ENCODE measurements around the gene PDLIM3. TPM values are rescaled to one million over a fixed set of nuclear protein-coding genes. Genes with fewer than 3 reads are reported as not detected.

PDLIM3 gene
- total RNA-seq, 2 experiments from 2014 or later: not detected

DNA sequence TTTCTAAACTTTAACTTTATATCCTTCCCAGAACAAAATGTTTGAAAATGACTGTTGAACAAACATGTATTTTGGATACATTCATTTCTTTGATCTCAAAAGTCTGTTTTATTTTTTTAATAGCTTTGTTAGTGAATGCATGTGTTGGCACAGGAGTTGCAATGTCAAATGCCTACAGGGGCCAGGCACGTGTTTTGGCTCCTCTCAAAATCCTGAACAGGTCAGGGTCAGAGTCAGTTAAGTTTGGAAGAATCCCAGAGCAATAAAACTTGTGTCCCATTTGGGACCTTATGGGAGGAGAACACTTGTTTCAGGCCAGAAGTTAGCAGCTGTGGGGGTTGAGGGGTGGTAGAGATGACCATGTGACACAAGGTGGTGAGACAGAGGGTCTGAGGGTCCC is 34.7 kb downstream of the PDLIM3 start:
- Mint-ChIP-seq H3K27me3 (peaks cover 32% of the 10 kb centered on the region), H3K9me3 (peaks cover 5% of the 10 kb centered on the region), H3K4me3 (no peak overlapping the region), H3K36me3 (no peaks in the 10 kb centered on the region), H3K27ac (no peak overlapping the region), H3K4me1 (no peaks in the 10 kb centered on the region)
- DNase-seq (no peak), ATAC-seq (ENCODE audit: low read depth) (no peak)
- POLR2A ChIA-PET: no interaction called here

- Mint-ChIP-seq H3K27ac (no peak overlapping the region), H3K27me3 (peaks cover 30% of the 10 kb centered on the region), H3K4me3 (no peak overlapping the region), H3K9me3 (peaks cover 5% of the 10 kb centered on the region), H3K4me1 (no peaks in the 10 kb centered on the region), H3K36me3 (no peaks in the 10 kb centered on the region)
- DNase-seq (no peak), ATAC-seq (ENCODE audit: low read depth) (no peak)
- POLR2A ChIA-PET: no interaction called here
Measured at GRCh38 chr4:185500035-185500434, 35.3 kb downstream of the PDLIM3 start.

GRCh38 chr4:185488650-185489049 is 46.7 kb downstream of the PDLIM3 start:
- DNase-seq: no peak
- POLR2A ChIA-PET: no interaction called here
- Mint-ChIP-seq H3K9me3 (peaks cover 5% of the 10 kb centered on the region), H3K36me3 (no peaks in the 10 kb centered on the region), H3K27me3 (peaks cover 19% of the 10 kb centered on the region), H3K4me3 (no peak overlapping the region), H3K27ac (no peak overlapping the region), H3K4me1 (no peaks in the 10 kb centered on the region)
- ATAC-seq (ENCODE audit: low read depth): no peak

DNA sequence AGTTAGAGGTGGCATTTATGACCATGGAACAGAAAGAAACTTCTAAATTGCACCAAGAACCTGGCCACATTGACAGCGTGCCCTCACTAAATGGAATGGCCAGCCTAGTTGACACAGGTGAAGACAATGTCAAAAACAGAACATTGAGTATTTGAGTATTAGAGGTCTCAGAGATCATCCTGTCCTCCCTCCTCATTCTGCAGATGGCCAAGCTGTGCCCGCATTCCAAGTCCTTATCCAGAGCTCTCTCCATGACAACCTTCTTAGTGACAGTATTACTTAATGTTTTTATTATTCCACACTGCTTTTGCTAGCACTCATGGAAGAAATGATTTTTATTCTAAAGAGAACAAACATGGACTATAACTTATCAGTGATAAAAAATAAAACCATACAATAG is 53.9 kb downstream of the PDLIM3 start:
- no peak overlapping the region for H3K27ac Mint-ChIP-seq
- ATAC-seq (ENCODE audit: low read depth) (no peak), DNase-seq (no peak)
- H3K27me3 Mint-ChIP-seq: peaks cover 59% of the 10 kb centered on the region
- POLR2A ChIA-PET: no interaction called here
- H3K4me3 Mint-ChIP-seq: no peak overlapping the region
- no peaks in the 10 kb centered on the region for H3K4me1 Mint-ChIP-seq
- no peaks in the 10 kb centered on the region for H3K9me3 Mint-ChIP-seq
- no peaks in the 10 kb centered on the region for H3K36me3 Mint-ChIP-seq

GRCh38 chr4:185480016-185480732 is 55.1 kb downstream of the PDLIM3 start:
- Mint-ChIP-seq H3K4me3 (no peak overlapping the region), H3K27ac (no peak overlapping the region), H3K27me3 (peaks cover 54% of the 10 kb centered on the region), H3K36me3 (no peaks in the 10 kb centered on the region), H3K4me1 (no peaks in the 10 kb centered on the region), H3K9me3 (no peaks in the 10 kb centered on the region)
- DNase-seq (no peak), ATAC-seq (ENCODE audit: low read depth) (no peak)
- POLR2A ChIA-PET: no interaction called here

DNA sequence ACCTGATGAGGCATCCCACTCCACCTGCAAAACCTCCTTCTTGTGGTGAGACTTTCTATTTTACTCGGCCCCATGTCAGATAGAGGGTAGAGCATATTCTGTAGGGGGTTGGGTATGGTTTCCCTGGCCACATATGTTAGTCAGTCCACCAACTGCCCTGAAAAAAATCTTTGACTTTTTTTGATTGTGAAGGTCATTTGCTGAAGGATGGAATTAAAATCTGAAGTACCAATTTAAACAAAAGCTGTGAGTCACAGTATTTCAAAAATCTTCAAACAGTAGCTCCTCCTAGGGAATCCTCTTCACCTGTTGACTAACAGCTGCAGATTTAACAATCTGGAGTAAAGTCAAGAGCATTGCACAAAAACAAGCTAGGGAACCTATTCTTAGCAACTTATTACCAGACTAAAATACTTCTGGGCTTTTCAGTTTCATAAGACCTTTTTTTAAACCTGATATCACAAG is 55.8 kb downstream of the PDLIM3 start:
- no peaks in the 10 kb centered on the region for H3K36me3 Mint-ChIP-seq
- DNase-seq: no peak
- no peaks in the 10 kb centered on the region for H3K9me3 Mint-ChIP-seq
- H3K27ac Mint-ChIP-seq: no peak overlapping the region
- ATAC-seq (ENCODE audit: low read depth): no peak
- no peaks in the 10 kb centered on the region for H3K4me1 Mint-ChIP-seq
- H3K4me3 Mint-ChIP-seq: no peak overlapping the region
- POLR2A ChIA-PET: no interaction called here
- H3K27me3 Mint-ChIP-seq: peaks cover 55% of the 10 kb centered on the region

- H3K27me3 Mint-ChIP-seq: peaks cover 53% of the 10 kb centered on the region
- H3K9me3 Mint-ChIP-seq: no peaks in the 10 kb centered on the region
- POLR2A ChIA-PET: no interaction called here
- no peaks in the 10 kb centered on the region for H3K36me3 Mint-ChIP-seq
- peaks cover 7% of the 10 kb centered on the region for H3K4me1 Mint-ChIP-seq
- ATAC-seq (ENCODE audit: low read depth) (no peak), DNase-seq (no peak)
- H3K4me3 Mint-ChIP-seq: no peak overlapping the region
- H3K27ac Mint-ChIP-seq: no peak overlapping the region
Measured at GRCh38 chr4:185473247-185473646, 62.1 kb downstream of the PDLIM3 start.

GRCh38 chr4:185472103-185472542 is 63.2 kb downstream of the PDLIM3 start:
- no peaks in the 10 kb centered on the region for H3K9me3 Mint-ChIP-seq
- H3K27me3 Mint-ChIP-seq: peaks cover 53% of the 10 kb centered on the region
- peak overlapping the region; percentile 69 for H3K27ac Mint-ChIP-seq

GRCh38 chr4:185471235-185472102 is 63.8 kb downstream of the PDLIM3 start, which contains the start of gene CCDC110:
CCDC110 (minus strand) TSS chr4:185471733; CDS start chr4:185471683, 50 bp downstream.
- Mint-ChIP-seq H3K27ac (peak within 1 kb of the TSS; percentile 69), H3K4me3 (peak within 1 kb of the TSS; percentile 95)
- POLR2A ChIA-PET: no interaction called here

More at GRCh38 chr4:185472103-185472542, 63.2 kb downstream of the PDLIM3 start:
- POLR2A ChIA-PET: no interaction called here
- ATAC-seq (ENCODE audit: low read depth) (no peak), DNase-seq (no peak)
- Mint-ChIP-seq H3K36me3 (no peaks in the 10 kb centered on the region), H3K4me1 (peaks cover 7% of the 10 kb centered on the region), H3K4me3 (peak overlapping the region; percentile 95)

DNA sequence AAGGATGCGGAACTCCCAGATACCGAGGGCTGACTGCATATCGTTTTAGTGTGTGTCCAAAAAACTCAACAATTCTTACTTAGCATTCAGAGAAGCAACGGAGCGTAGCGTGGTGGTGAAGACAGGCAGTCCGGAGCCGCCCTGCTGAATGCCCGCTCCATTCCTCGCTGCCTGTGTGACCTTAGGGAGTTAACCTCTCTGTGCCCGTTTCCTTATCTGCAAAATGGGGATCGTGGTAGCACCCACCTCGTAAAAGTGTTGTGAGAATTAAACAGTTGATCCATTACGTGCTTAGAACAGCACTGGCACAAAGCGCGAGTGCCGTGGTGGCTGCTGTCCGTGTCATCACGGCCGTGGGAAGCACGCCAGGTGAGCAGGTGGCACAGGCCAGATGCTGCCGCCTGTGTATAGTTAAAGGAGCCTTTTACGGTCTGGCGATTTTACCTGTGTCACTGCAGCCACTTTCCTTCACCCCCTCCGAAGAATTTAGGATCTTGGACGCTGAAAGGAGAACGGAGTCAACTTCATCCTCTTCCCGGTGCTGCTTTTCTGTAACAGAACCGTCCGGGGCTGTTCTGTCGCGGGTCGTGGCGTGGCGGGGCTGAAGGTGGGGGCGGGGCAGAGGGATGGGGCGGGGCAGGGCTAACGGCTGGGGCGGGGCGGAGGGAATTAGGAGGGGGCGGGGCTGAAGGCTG is 64.7 kb downstream of the PDLIM3 start:
- no peaks in the 10 kb centered on the region for H3K9me3 Mint-ChIP-seq
- DNase-seq: peak; percentile 57
- peak; percentile 23 for ATAC-seq (ENCODE audit: low read depth)
- H3K4me1 Mint-ChIP-seq: peaks cover 7% of the 10 kb centered on the region
- peak overlapping the region; percentile 85 for H3K4me3 Mint-ChIP-seq
- POLR2A ChIA-PET: no interaction called here
- H3K27me3 Mint-ChIP-seq: peaks cover 62% of the 10 kb centered on the region
- no peak overlapping the region for H3K27ac Mint-ChIP-seq
- H3K36me3 Mint-ChIP-seq: no peaks in the 10 kb centered on the region

More at GRCh38 chr4:185471235-185472102, 63.8 kb downstream of the PDLIM3 start, which contains the start of gene CCDC110:
- Mint-ChIP-seq H3K9me3 (no peaks in the 10 kb centered on the region), H3K4me1 (peaks cover 7% of the 10 kb centered on the region), H3K36me3 (no peaks in the 10 kb centered on the region), H3K27me3 (peaks cover 56% of the 10 kb centered on the region)
- ATAC-seq (ENCODE audit: low read depth): peak; percentile 87
- DNase-seq: peak; percentile 92

- ATAC-seq (ENCODE audit: low read depth) (no peak), DNase-seq (no peak)
- Mint-ChIP-seq H3K27ac (no peak overlapping the region), H3K4me3 (no peak overlapping the region), H3K9me3 (no peaks in the 10 kb centered on the region), H3K27me3 (peaks cover 65% of the 10 kb centered on the region), H3K4me1 (peaks cover 7% of the 10 kb centered on the region), H3K36me3 (no peaks in the 10 kb centered on the region)
- POLR2A ChIA-PET: no interaction called here
Measured at GRCh38 chr4:185469580-185470154, 65.6 kb downstream of the PDLIM3 start.

- Mint-ChIP-seq H3K27me3 (peaks cover 64% of the 10 kb centered on the region), H3K9me3 (no peaks in the 10 kb centered on the region), H3K4me1 (peaks cover 7% of the 10 kb centered on the region), H3K36me3 (no peaks in the 10 kb centered on the region), H3K4me3 (no peak overlapping the region), H3K27ac (no peak overlapping the region)
- POLR2A ChIA-PET: no interaction called here
- DNase-seq (no peak), ATAC-seq (ENCODE audit: low read depth) (no peak)
Measured at GRCh38 chr4:185468999-185469398, 66.3 kb downstream of the PDLIM3 start.

DNA sequence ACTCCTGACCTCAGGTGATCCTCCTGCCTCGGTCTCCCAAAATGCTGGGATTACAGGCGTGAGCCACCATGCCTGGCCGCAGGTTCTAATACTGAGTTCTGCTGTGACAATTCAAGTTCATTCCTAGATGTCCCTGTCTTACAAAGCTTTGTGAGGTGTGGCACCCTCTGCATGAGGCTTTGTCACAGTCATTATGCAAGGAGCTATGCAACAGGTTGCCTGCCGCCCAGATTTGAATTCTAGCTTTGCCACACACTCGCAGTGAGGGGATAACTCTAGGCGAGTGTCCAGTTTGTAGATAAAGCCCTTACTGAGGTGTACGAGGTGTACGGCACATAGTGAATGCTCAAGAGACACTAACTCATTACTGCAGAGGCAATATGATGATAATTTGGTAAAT is 67.3 kb downstream of the PDLIM3 start:
- no peak for ATAC-seq (ENCODE audit: low read depth)
- no peaks in the 10 kb centered on the region for H3K9me3 Mint-ChIP-seq
- H3K36me3 Mint-ChIP-seq: no peaks in the 10 kb centered on the region
- H3K27ac Mint-ChIP-seq: no peak overlapping the region
- POLR2A ChIA-PET: no interaction called here
- DNase-seq: no peak
- no peak overlapping the region for H3K4me3 Mint-ChIP-seq
- peaks cover 59% of the 10 kb centered on the region for H3K27me3 Mint-ChIP-seq
- H3K4me1 Mint-ChIP-seq: peaks cover 7% of the 10 kb centered on the region

Measured in activated naive CD8-positive, alpha-beta T cell treated with anti-CD3 and anti-CD28 coated beads, Interleukin-2, amount 10 ng/mL, durations not matched to agents 7 days and 5 days (primary cell).